ENCODE measurements around the gene FSIP1. TPM values are rescaled to one million over a fixed set of nuclear protein-coding genes. Genes with fewer than 3 reads are reported as not detected.

FSIP1 gene
- total RNA-seq, 2 experiments from 2014 or later, result 0.62 to 0.74 TPM

DNA sequence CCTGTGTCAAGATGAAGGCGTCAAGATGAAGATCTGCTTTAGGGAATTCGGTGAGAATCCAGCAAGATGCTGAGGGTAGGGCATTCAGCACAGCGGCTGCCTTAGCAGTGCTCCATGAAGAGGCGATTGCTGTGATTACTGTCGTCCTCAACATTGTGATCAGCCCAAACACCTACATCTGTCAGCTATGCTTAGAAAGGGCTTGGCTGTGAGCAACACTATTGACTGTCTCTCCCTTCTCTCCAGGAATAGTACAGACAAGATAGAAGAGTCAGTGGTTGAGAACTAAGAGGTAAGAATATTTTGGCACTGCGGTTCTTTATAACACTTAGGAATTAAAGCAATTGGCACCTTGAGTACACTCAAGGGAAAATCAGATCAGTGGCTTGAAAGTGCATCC, 110.5 kb downstream of the FSIP1 start:
- Mint-ChIP-seq H3K36me3 (no peaks in the 10 kb centered on the region), H3K4me1 (no peaks in the 10 kb centered on the region), H3K27me3 (no peaks in the 10 kb centered on the region), H3K27ac (no peak overlapping the region), H3K9me3 (no peaks in the 10 kb centered on the region), H3K4me3 (no peak overlapping the region)
- no peak for DNase-seq

DNA sequence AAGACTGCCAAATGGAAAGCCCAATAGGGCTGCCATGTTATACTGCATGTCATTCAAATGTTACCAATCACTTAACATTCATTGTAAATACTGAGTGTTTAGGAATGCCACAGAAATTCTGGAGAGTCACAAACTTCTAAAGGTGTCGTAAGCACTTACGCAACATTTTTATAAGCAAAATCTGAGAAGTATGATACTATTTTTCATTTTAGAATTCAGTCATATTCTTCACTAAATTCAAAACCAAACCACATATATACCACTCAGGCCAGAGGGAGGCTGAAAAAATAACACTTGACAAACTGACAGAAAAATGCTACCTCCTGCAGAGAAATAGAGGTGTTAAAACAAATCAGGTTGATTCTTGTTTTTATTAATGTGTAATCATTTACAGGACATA, 112.0 kb downstream of the FSIP1 start:
- Mint-ChIP-seq H3K27me3 (no peaks in the 10 kb centered on the region), H3K4me1 (no peaks in the 10 kb centered on the region), H3K27ac (no peak overlapping the region), H3K9me3 (no peaks in the 10 kb centered on the region), H3K36me3 (no peaks in the 10 kb centered on the region), H3K4me3 (no peak overlapping the region)
- DNase-seq, result no peak

DNA sequence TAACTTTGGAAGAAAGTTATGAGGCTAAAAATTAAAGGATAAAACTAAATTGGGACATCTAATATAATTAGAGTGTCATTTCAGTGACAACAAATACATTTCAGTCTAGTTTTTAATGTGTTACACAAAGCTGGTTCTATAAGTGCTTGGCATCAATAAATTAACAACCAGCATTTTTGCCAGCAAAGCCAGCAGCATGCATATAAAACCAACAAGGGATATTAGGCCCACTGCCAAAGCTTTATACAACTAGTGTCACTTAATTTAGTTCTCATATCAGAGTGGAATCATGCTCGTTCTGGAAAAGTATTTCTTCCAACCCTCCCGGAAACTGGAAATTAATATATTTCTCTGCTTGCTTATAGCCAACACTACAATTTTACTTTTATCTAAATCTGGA, 113.0 kb downstream of the FSIP1 start:
- Mint-ChIP-seq H3K9me3 (no peaks in the 10 kb centered on the region), H3K36me3 (no peaks in the 10 kb centered on the region), H3K4me3 (no peak overlapping the region), H3K27me3 (no peaks in the 10 kb centered on the region), H3K27ac (no peak overlapping the region), H3K4me1 (no peaks in the 10 kb centered on the region)
- no peak for DNase-seq

DNA sequence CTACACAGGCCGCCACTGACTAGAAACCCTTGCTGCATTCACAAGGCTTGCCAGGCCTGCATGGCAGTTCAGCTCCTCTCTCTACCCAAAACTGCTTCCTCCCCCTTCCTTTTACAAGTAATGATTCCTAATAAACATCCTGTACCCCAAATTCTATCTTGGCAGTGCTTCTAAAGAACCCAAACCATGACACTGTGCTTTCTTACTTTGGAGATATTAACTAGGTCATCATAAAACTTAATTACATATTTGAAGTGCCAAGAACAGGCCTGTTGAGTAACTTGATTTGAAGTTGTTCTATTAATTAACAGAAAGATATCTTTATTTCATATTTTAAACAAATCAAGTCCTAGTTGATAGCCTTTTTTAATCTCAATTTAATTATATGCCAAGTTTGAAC, 113.4 kb downstream of the FSIP1 start:
- no peak overlapping the region for H3K27ac Mint-ChIP-seq
- H3K9me3 Mint-ChIP-seq, result no peaks in the 10 kb centered on the region
- no peak overlapping the region for H3K4me3 Mint-ChIP-seq
- no peaks in the 10 kb centered on the region for H3K27me3 Mint-ChIP-seq
- no peak for DNase-seq
- no peaks in the 10 kb centered on the region for H3K36me3 Mint-ChIP-seq
- H3K4me1 Mint-ChIP-seq, result no peaks in the 10 kb centered on the region

DNA sequence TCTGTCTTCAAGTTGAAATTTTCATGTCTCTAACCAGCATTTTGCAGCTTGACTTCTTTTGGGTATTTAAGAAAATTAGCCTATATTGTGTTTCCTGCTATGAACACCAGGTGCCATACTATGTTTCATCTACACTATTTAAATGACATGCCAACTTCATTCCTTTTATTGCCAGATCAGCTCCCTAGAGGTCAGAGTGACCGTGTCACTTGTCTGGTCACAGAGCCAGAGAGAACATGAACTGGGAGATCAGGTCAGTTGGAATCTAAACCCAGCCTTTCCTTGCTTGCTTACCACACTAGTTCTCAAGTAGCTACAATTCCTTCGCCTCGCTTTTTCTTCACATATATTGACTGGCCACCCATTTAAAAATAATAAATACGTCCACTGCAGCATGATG, 114.2 kb downstream of the FSIP1 start:
- H3K36me3 Mint-ChIP-seq, result no peaks in the 10 kb centered on the region
- no peaks in the 10 kb centered on the region for H3K4me1 Mint-ChIP-seq
- H3K9me3 Mint-ChIP-seq, result no peaks in the 10 kb centered on the region
- H3K4me3 Mint-ChIP-seq, result no peak overlapping the region
- no peak overlapping the region for H3K27ac Mint-ChIP-seq
- no peak for DNase-seq
- no peaks in the 10 kb centered on the region for H3K27me3 Mint-ChIP-seq

DNA sequence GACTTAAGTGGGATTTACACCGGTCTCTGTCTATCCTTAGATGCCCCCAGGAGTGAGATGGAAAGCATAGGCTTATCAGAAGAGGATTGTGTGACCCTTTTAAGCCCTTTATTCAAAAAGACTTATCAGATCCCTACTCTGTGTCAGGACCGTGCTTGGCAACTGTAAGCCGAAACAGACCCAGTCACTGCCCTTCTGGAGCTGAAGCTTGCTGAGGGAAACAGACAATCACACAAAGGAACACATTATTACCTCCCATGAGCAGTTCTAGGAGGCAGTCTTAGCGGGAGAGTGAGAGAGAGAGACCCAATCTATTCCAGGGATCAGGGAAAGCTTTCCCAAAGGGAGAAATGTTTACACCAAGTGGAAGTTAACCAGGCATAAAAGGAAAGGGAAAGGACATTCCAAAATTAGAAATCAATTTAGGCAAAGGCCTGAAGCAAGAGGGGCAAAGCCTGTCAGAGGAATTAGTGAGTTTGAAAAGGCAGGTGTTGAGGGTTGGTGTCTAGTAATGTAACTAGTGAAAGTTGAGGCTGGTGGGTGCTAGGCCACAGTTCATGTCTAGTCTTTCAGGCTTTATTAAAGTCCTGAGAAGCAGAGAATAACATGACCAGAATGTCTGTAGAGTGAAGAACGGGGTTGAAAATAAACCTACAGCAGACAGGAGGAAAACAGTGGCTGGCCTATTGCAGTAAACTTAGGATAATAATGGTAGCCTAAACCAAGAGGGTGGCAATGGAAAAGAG, 115.1 kb downstream of the FSIP1 start:
- H3K4me1 Mint-ChIP-seq, result no peaks in the 10 kb centered on the region
- H3K4me3 Mint-ChIP-seq, result no peak overlapping the region

DNA sequence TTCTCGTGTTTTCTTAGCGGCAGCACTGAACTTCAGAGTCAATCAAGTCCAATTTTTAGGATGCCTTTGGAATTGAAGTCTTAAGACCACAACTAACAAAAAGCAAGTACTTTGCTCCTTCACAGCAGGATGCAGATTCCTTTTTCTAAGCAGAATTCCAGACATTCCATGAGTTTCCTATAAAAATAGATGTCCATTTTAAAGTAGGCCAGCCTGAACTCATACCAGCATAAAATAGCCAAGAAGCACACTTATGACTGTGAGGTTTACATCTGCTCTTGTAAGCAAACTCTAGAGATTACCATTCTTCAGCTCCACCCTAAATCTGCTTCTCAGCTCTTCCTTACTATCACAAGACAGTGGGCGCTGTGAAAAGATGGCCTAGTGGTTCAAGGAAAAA, 116.0 kb downstream of the FSIP1 start:
- H3K4me3 Mint-ChIP-seq, result no peak overlapping the region
- no peaks in the 10 kb centered on the region for H3K36me3 Mint-ChIP-seq
- peaks cover 5% of the 10 kb centered on the region for H3K27me3 Mint-ChIP-seq
- DNase-seq, result no peak
- no peak overlapping the region for H3K27ac Mint-ChIP-seq
- no peaks in the 10 kb centered on the region for H3K4me1 Mint-ChIP-seq
- H3K9me3 Mint-ChIP-seq, result no peaks in the 10 kb centered on the region

More for the DNA sequence above, 115.1 kb downstream of the FSIP1 start:
- Mint-ChIP-seq H3K36me3 (no peaks in the 10 kb centered on the region), H3K27ac (no peak overlapping the region), H3K27me3 (peaks cover under 1% of the 10 kb centered on the region), H3K9me3 (no peaks in the 10 kb centered on the region)
- no peak for DNase-seq

DNA sequence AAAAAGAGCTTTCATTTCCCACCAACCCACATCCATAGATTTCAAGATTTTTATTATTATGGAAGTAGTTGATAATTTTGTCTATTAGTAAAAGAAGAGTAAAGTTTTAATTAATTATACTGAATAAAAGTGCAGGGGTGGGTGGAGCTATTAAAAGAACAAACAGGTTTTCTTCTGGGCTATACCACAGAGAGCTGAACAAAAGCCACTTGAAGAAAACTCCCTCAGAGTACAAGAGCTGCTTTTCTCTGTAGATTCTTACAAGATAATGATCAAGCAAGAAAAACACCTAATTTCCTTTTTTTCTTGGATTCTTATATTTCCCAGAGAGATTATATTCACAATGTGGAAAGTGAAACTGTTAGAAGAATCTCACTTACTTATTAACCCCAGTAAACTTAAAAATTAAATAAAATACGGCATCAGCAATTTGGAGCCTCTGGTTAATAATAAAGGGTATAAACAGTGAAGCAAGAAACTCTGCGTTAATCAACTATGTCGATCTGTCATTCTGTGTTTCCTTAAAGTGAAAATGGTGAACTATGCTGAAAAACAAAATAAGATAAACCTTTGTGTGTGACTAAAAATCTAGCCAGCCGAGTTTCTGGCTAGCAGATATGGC, 116.9 kb downstream of the FSIP1 start:
- Mint-ChIP-seq H3K36me3 (no peaks in the 10 kb centered on the region), H3K4me1 (no peaks in the 10 kb centered on the region), H3K9me3 (no peaks in the 10 kb centered on the region), H3K27me3 (peaks cover 5% of the 10 kb centered on the region), H3K27ac (no peak overlapping the region), H3K4me3 (no peak overlapping the region)
- no peak for DNase-seq

DNA sequence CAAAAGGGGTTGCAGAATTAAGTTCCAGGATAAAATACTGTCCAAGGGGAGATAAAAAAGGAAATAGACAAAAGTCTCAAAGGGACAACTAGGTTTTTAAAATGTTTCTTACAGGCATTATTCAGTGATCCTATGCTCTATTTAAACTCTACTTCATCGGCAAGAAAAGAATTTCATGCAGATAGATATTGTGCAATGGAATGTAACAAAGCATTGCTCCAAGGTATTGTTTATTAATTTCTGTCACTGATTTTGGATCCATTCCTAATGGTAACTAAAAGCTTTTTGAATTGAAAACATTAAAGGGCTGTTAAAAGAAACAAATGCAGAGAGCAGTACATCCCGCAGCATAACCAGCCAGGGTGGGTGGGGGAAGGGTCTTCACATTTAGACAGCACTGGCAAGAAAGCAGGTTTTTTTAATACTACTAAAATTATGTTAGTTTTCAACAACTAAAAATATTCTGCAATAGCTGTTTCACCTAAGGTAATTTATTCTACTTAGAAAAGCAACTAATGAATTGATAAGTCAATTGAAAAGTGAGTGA, 118.9 kb downstream of the FSIP1 start:
- no peaks in the 10 kb centered on the region for H3K4me1 Mint-ChIP-seq
- H3K4me3 Mint-ChIP-seq, result no peak overlapping the region
- peaks cover 2% of the 10 kb centered on the region for H3K9me3 Mint-ChIP-seq
- no peak overlapping the region for H3K27ac Mint-ChIP-seq
- H3K27me3 Mint-ChIP-seq, result peaks cover 5% of the 10 kb centered on the region
- H3K36me3 Mint-ChIP-seq, result no peaks in the 10 kb centered on the region
- DNase-seq, result no peak

DNA sequence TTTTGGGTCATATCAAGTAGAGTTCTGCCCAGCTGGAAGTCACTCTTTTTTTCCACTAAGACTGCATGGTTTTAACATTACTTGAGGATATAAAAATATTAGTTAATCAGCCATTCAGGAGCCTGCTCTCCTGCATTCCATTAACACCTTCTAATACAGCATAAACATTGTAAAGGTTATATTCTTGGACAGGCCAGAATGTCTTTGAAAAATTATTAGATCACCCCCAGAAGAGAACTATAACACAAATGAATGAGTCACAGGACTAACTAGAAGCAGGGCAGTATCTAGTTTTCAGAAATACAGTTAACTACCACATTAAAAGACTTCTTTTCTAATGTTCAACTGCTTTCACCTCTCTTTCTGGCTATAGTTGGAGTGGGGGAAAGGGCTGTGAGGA, 120.9 kb downstream of the FSIP1 start:
- no peaks in the 10 kb centered on the region for H3K4me1 Mint-ChIP-seq
- peaks cover 5% of the 10 kb centered on the region for H3K27me3 Mint-ChIP-seq
- no peaks in the 10 kb centered on the region for H3K36me3 Mint-ChIP-seq
- no peak for DNase-seq
- no peak overlapping the region for H3K4me3 Mint-ChIP-seq
- H3K9me3 Mint-ChIP-seq, result peaks cover 5% of the 10 kb centered on the region
- H3K27ac Mint-ChIP-seq, result no peak overlapping the region

DNA sequence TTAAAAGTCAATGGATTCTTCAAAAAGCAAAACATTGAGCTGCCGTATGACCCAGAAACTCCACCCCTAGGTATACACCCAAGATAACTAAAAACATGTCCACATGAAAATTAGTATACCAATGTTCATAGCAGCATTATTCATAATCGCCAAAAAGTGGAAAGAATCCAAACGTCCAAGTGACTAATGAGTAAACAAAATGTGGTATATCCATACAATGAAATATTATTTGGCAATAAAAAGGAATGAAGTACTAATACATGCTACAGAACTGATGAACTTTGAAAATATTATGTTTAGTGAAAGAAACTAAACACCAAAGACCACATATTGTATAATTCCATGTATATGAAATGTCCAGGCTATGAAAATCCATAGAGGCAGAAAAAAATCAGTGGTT, 123.9 kb downstream of the FSIP1 start:
- Mint-ChIP-seq H3K9me3 (peaks cover 5% of the 10 kb centered on the region), H3K27ac (no peak overlapping the region), H3K36me3 (no peaks in the 10 kb centered on the region), H3K4me1 (no peaks in the 10 kb centered on the region), H3K27me3 (peaks cover 5% of the 10 kb centered on the region), H3K4me3 (no peak overlapping the region)
- DNase-seq, result no peak

DNA sequence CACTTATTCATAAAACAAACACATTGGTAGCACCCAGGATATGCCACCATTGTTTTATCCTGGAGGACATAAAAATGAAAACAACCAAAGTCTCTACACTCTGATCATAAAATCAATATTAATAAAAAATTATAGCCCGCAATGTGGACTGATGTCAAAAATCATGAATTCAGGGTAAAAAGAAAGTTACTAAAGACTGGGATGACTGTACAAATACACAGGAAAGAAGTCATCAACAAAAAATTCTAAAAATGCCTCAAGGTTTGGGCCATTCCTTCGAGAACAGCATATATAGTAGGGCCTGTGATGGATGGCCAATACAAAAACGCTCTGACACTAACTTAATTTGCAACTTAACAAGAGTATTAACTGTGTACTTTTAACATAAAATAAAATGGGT, 125.0 kb downstream of the FSIP1 start:
- Mint-ChIP-seq H3K4me3 (no peak overlapping the region), H3K27ac (no peak overlapping the region), H3K36me3 (no peaks in the 10 kb centered on the region), H3K9me3 (peaks cover 5% of the 10 kb centered on the region), H3K27me3 (peaks cover 5% of the 10 kb centered on the region), H3K4me1 (no peaks in the 10 kb centered on the region)
- DNase-seq, result no peak

DNA sequence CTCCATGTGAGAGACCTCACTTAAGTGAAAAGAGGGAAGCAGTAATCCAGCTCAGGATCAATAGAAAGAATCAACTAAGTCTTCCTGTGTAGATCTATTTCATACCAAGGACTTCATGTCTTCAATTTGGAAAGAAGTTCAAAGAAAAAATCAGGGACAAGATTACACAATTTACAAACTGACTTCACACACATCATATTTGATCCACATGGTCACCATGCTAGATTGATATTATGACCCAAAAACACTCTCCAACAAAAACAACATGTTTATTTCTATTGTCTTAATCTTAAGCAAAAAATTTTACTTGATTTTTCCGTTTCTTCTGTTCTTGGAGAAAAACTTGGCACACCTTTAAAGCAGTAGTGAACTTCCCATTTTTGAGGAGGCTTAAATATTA, 125.5 kb downstream of the FSIP1 start:
- no peaks in the 10 kb centered on the region for H3K36me3 Mint-ChIP-seq
- peaks cover under 1% of the 10 kb centered on the region for H3K27me3 Mint-ChIP-seq
- H3K4me1 Mint-ChIP-seq, result no peaks in the 10 kb centered on the region
- H3K4me3 Mint-ChIP-seq, result no peak overlapping the region
- no peak overlapping the region for H3K27ac Mint-ChIP-seq
- H3K9me3 Mint-ChIP-seq, result peaks cover 5% of the 10 kb centered on the region
- DNase-seq, result no peak

DNA sequence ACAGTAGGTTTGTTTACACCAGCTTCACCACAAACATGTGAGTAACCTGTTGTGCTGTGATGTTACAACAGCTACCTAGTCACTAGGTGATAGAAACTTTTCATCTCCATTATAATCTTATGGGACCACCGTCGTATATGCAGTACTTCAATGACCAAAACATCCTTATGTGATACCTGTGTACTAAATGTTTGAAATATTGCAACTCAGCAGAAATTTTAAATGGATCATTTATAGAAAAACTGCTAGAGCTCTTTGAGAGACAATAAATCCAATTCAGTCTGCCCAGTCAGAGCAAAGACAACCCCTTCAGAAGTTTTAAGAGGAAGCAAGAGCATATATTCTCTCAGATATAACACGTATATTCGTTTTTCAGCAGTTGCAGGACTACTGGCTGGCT, 128.3 kb downstream of the FSIP1 start:
- peaks cover 5% of the 10 kb centered on the region for H3K9me3 Mint-ChIP-seq

DNA sequence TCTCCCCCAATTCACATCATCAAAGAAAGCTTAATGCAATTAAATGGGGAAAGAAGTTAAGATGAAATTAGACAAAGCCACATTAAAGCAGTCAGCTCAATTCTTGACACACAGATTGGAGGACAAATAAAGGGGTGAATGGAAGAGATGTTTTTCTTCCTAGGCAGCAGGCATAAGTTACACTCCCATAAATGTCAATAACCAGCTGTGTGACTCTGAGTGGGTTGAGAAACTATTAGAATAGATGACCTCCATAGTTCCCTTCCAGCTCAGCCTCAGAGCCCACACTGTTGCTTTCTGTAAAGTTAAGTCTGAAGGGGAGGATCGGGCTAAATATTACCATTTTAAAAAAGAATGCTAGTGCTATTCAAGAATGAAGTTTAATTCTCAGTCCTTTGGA, 130.8 kb downstream of the FSIP1 start:
- Mint-ChIP-seq H3K9me3 (no peaks in the 10 kb centered on the region), H3K27ac (no peak overlapping the region), H3K4me1 (peaks cover 1% of the 10 kb centered on the region), H3K27me3 (no peaks in the 10 kb centered on the region), H3K36me3 (no peaks in the 10 kb centered on the region), H3K4me3 (no peak overlapping the region)
- DNase-seq, result no peak

More for the DNA sequence above, 128.3 kb downstream of the FSIP1 start:
- Mint-ChIP-seq H3K4me1 (no peaks in the 10 kb centered on the region), H3K36me3 (no peaks in the 10 kb centered on the region), H3K27ac (no peak overlapping the region), H3K4me3 (no peak overlapping the region), H3K27me3 (no peaks in the 10 kb centered on the region)
- DNase-seq, result no peak

DNA sequence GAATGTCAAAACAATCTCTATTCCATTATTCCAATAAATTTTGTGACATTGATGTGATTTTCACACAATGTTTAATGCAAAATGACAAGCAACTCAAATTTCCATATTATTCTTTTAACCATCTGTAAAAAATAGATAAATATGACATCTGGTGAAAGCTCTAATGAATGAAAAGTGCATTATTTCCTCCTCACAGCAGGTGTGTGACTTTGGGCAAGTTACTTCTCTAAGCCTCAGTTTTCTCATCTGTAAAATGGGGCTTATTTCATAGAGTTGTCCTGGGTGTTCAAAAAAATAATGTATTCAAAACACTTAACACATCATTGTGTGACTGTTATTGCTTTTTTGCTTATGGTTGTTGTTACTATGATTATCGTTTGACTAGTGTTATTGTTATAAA, 131.3 kb downstream of the FSIP1 start:
- no peaks in the 10 kb centered on the region for H3K36me3 Mint-ChIP-seq
- DNase-seq, result no peak
- H3K9me3 Mint-ChIP-seq, result no peaks in the 10 kb centered on the region
- H3K4me1 Mint-ChIP-seq, result peaks cover 1% of the 10 kb centered on the region
- H3K4me3 Mint-ChIP-seq, result no peak overlapping the region
- H3K27ac Mint-ChIP-seq, result no peak overlapping the region
- H3K27me3 Mint-ChIP-seq, result no peaks in the 10 kb centered on the region

Data from activated naive CD8-positive, alpha-beta T cell treated with anti-CD3 and anti-CD28 coated beads for 36 hours (primary cell).